Measurements from ENCODE around the gene KDM1B. TPM values are rescaled to one million over a fixed set of nuclear protein-coding genes. Genes with fewer than 3 reads are reported as not detected.

Gene KDM1B, protein sequence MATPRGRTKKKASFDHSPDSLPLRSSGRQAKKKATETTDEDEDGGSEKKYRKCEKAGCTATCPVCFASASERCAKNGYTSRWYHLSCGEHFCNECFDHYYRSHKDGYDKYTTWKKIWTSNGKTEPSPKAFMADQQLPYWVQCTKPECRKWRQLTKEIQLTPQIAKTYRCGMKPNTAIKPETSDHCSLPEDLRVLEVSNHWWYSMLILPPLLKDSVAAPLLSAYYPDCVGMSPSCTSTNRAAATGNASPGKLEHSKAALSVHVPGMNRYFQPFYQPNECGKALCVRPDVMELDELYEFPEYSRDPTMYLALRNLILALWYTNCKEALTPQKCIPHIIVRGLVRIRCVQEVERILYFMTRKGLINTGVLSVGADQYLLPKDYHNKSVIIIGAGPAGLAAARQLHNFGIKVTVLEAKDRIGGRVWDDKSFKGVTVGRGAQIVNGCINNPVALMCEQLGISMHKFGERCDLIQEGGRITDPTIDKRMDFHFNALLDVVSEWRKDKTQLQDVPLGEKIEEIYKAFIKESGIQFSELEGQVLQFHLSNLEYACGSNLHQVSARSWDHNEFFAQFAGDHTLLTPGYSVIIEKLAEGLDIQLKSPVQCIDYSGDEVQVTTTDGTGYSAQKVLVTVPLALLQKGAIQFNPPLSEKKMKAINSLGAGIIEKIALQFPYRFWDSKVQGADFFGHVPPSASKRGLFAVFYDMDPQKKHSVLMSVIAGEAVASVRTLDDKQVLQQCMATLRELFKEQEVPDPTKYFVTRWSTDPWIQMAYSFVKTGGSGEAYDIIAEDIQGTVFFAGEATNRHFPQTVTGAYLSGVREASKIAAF
- total RNA-seq, result 36.3 TPM

DNA sequence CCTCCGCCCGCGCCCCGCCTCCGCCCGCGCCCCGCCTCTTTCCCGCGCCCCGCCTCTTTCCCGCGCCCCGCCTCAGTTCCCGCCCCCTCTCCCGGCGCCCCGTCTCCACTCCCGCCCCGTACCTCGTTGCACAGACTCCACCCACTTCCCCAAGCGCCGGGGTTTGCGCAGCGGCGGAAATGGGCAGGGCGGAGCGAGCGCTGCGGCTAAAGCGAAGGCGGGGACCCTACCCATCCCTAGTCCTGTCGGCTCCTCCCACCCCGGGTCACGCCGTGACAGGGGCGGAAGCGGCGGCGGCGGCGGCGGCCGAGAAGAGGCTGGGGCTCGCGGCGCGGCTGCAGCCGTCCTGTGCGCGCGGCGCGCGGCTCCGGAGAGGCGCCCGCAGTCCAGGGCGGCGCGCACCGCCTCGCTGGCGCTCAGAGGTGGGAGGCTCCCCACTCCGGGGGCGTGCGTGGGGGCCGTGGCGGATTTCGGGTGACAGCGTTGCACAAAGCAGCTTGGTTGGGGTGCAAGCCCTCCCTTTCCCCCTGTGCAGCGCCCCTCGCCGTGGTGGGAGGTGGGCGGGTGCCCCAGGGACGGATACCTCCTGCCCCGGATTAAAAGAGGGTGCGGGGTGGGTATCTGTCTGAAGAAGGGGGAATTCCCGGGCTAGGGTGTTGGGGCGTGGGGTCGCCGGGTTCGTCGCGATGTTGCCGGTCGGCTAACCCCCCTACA is at the start of gene KDM1B:
Gene KDM1B, plus strand, starts transcription at position 273 of the 714 bp plus-strand sequence. CDS start 4,474 bp downstream, outside the sequence.
- FAIRE-seq (no peak), DNase-seq (ENCODE audit: low spot score in 2 of 2) (peak; percentile 98 to 99)

DNA sequence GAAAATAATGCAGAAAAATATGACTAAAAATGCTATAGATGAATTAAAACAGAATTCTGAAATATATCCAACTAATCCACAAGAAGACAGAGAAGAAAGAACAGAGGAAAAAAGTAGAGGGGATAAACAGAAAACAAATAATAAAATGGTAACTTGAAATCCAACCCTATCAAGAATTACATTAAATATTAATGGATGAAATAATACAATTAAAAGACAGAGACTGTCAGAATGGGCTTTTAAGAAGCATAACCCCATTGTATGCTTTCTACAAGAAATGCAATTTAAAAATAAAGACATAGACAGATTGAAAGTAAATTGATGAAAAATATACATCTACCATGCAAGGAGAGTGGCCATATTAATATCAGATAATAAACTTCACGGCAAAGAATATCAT is 48.2 kb upstream of the KDM1B start:
- no peak for DNase-seq (ENCODE audit: low spot score in 2 of 2)
- FAIRE-seq, result no peak

DNA sequence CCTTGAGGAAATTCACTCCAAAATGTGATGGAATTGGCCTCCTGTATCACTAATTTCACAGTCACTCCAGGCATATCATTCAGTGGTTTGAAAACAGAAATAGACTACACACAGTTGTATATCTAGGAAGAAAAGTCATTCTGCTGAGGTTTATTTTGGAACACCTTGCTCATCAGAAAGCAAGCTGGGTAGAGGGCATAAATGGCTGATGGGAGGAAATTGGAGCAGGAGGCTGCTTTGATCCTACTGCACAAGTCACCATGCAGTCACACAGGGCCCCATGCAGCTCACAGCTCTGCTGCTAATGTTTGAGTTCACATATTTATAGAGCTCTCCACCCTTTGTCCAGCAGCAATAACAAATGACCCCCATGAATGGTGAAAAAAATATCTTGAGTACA is 45.1 kb upstream of the KDM1B start:
- FAIRE-seq (no peak), DNase-seq (ENCODE audit: low spot score in 2 of 2) (no peak)

DNA sequence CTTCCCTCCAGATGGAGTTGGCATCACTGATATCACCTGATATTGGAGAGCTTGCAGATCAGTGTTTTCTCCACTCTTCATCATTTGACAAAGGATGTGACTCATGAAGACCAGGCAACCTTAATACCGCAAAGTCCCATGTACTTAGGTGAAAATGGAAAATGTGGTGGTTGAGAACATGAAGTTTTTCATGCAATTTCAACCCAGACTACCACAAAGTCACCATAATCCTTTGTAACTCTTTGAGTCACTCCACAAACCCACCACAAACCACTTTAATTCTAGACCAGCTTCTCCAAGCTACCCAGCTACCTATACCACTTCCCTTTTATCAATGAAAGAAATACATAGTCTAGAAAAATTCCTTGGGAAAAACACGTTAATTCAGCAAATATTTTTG is 39.9 kb upstream of the KDM1B start:
- DNase-seq (ENCODE audit: low spot score in 2 of 2), result no peak
- FAIRE-seq, result no peak

DNA sequence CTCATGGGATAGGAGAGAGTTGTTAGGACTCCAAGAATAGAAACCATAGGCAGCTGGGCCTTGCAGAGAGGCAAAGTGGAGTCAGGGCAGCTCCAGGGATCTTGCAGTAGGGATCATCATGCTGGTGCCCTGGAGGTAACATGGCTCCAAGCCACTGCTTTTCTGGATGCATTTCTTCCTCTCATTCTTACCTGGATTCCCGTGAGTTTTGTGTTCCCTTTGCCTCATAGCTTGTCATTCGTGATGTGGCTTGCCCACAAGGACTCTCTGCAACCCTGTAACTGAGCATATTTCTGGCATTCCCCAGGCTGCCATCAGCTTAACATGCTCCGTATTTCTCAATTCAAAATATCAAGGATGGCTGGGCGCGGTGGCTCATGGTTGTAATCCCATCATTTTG is 38.1 kb upstream of the KDM1B start:
- DNase-seq (ENCODE audit: low spot score in 2 of 2) (no peak), FAIRE-seq (no peak)

DNA sequence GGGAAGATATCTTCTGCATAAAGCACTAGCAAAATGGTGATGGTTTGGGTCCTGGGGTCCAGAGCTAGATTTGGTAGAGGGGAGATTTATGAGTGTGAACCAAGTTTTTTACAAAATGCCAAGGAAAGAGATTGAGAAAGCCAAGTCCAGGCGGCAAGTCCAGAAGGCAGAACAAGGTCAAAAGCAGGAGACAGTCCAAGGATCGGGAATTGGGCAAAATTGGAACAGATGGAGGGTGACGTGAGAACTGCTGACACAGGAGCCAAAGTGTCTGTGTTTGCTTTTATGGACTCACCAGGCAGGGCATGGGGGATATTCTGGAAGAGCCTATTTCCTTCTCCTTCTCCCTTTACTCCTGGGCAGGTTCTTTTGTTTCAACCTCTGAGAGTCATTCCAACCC is 36.9 kb upstream of the KDM1B start:
- DNase-seq (ENCODE audit: low spot score in 2 of 2) (no peak), FAIRE-seq (no peak)

DNA sequence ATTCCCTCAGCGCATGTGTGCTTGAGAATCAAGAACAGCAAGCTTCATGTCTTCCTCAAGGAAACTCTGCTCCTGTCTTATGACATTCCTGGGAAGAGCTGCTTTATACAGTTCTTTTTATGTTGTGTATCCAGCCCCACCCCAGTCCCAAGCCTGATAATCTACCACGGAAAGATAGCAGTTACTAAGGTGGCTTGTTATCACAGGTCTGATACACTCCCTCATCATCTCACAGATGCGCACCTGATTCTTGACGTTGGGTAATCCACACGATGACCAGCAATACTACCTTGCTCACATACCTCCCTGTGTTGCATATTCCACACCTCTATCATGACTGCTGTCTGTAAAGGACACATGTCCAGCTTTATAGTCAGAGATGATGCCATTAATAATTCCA is 36.0 kb upstream of the KDM1B start:
- DNase-seq (ENCODE audit: low spot score in 2 of 2), result no peak
- FAIRE-seq, result no peak

DNA sequence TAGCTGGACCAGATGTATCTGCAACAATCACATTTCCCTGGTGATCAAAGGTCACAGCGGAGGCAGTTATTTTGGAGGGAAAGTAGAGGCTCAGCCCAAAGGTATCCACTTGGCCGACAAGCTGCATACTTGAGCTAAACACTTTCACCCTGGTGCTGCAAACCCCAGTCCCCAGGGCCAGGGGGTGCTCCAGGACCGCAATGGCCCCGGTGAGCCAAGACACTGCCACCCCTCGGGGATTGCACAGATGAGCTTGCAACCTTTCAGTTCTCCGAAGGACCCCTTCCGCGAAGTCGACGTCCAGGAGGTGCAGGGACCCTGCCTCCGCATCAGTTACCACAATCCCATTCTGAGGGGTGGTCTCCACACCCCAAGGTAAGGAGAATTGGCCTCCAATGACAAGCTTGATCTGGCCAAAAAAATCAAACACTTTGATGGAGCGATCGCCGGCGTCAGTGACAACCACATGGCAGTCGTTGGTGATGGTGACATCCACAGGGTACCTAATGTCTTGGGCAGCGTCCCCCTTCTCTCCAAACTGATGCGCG is 33.6 kb upstream of the KDM1B start:
- no peak for DNase-seq (ENCODE audit: low spot score in 2 of 2)
- FAIRE-seq, result no peak

DNA sequence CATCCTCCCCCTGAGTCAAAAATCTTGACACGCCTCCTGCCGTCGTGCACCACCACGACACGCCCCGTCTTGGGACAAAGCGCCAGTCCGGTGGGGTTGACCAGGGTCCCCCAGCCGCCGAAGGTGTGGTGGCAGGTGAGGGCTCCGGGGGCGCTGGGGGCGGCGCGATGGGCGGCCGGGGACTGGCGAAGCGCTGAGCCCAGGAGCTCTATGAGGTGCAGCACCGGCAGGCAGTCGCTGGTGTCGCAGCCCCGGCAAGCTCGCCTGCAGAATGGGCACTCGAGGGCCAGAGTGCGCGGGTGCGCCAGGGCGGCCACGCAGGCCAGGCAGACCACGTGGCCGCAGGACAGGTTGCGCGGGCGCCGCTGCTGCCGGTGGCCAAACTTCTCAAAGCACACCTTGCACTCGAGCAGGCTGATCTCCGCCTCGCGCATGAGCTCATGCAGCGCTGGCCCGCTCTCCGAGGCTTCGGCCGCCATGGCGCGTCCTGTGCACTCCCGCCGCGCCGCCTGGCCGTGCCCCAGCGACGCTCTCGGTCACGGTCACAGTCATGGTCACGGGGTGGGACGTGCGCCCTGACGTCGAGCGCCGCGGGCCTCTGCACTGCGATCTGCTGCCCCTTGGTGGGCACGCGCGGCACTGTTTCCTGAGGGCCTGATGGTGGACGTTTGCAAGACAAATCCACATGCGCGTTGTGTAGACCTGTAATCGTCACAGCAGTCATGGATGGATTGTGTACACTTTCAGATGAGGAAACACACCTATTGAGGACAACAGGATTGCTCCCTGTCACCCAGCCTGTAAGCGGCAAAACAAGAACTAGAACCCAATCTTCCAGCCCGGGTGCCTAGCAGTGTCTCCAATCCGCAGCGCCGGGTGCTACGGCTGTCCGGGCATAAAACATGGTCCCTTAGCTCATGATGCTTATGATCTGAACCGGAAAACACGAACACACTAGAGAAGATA is 32.8 kb upstream of the KDM1B start, which contains the start of gene NHLRC1:
Gene NHLRC1, minus strand, starts transcription at position 550 of the 966 bp plus-strand sequence. Its CDS starts 71 bp downstream, at position 479.
- DNase-seq (ENCODE audit: low spot score in 2 of 2) (peak; percentile 80 to 82), FAIRE-seq (no peak)

DNA sequence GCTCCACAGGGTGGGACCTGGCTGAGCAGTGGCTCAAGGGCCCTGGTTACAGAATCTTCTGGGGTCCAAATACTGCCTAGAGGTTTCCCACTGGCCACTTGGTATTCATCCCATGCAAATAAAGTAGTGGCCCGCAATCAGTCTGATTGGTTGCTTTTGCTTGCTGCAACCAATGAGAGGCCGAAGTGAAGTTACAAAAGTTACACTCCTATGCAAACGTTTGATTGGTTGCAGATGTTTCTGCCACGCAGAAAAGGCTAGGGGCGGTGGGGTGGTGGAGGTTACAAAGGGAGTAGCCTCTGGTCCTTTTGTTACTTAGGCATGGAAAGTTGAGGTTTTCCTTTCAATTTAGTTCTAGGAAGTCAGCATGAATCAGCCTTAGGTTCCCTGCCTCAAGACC is 29.1 kb upstream of the KDM1B start:
- FAIRE-seq (no peak), DNase-seq (ENCODE audit: low spot score in 2 of 2) (no peak)

DNA sequence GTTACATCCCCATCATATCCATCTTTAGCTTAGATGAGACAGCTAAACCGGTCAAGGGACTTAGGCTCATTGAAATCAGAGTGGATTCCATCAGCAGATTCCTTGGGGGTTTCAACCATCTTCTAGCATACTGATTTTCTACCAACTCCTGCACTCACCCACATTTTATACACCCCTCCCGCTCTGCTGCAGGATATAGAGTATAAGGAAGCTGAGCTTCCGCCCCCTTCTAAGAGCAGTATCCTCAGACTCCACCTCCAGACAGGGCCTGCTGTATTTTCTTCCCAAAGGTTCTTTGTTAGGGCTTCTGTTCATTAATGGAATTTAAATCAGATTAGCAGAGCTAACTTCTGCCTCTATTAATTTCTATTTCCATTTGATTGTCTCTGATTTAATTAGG is 22.9 kb upstream of the KDM1B start:
- DNase-seq (ENCODE audit: low spot score in 2 of 2) (no peak), FAIRE-seq (no peak)

DNA sequence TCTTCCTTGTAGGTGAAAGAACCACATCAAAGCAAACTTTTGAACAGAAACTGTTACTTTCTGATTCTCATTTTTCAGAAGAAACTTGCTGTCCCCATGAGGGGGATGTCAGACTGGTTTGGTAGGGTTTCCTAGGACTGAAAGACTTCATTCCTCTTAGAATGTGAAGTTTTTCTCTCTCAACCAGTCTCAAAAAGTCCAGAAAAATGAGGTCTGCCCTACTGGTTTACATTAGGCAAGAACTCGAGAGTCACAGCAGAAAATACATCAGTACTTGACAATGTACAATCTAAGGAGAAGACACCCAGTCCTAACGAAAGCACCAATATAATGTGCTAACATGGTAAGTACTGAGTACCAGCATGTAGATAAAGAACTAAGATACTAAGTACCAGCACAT is 20.1 kb upstream of the KDM1B start:
- FAIRE-seq, result no peak

DNA sequence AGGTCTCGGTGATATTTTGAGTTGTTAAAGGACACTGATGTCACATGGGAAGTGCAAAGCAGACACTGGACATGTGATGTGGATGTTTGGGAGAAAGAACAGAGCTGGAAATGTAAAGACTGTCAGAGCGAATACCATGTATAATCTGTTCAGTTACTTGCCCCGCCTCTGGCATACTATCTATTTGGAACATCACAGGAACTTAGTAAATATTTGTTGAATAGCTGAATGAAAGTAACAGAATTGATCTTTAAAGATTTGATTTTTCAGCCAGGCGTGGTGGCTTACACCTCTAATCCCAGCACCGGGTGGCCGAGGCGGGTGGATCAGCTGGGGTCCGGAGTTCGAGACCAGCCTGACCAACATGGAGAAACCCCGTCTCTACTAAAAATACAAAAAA is 19.0 kb upstream of the KDM1B start:
- no peak for FAIRE-seq

More for the DNA sequence above, 20.1 kb upstream of the KDM1B start:
- DNase-seq (ENCODE audit: low spot score in 2 of 2), result no peak

DNA sequence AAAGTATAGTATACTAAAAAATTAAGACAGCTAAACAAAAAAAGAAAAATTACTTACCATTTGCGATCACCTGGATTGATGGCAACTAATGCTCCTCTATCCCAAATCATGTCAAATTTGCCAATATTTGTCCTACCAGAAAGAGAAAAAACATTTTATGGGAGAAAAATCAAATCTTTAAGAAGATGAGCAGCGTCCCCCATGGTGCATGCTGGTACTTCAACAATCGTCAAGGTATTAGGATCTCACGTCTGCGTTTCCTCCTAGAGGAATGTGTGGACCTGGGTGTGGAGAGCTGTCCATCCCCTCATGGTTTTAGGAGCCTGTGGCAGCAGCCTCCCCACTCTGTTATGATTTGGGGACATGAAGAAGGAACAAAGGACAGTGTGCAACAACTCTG is 16.3 kb upstream of the KDM1B start:
- FAIRE-seq (no peak), DNase-seq (ENCODE audit: low spot score in 2 of 2) (no peak)

More for the DNA sequence above, 19.0 kb upstream of the KDM1B start:
- DNase-seq (ENCODE audit: low spot score in 2 of 2), result no peak

DNA sequence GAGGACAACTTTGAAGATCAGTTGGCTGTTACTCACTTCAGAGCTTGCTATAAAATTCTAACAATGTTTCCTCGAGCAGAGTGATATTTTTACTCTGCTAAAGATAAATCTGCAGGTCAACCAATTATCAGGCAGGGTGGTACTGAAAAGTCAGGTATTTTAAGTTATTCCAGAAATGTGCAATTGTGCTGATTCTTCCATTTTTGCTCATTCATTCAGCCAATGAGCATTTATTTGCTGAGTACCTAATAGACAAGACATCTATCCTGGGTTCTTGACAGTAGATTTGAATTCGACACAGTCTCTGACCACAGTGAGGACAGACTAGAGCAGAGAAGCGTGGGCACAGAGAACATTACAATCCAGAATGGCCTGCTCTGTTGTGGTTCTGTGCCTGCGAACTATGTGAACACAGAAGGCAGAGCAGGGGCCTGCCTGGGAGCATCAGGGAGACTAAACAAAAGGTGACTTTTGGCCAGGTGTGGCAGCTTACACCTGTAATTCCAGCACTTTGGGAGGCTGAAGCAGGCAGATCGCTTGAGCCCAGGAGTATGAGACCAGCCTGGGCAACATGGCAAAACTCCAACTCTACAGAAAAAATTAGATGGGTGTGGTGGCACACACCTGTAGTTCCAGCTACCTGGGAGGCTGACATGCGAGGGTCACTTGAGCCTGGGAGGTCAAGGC is 15.1 kb upstream of the KDM1B start:
- FAIRE-seq, result no peak
- DNase-seq (ENCODE audit: low spot score in 2 of 2), result no peak

DNA sequence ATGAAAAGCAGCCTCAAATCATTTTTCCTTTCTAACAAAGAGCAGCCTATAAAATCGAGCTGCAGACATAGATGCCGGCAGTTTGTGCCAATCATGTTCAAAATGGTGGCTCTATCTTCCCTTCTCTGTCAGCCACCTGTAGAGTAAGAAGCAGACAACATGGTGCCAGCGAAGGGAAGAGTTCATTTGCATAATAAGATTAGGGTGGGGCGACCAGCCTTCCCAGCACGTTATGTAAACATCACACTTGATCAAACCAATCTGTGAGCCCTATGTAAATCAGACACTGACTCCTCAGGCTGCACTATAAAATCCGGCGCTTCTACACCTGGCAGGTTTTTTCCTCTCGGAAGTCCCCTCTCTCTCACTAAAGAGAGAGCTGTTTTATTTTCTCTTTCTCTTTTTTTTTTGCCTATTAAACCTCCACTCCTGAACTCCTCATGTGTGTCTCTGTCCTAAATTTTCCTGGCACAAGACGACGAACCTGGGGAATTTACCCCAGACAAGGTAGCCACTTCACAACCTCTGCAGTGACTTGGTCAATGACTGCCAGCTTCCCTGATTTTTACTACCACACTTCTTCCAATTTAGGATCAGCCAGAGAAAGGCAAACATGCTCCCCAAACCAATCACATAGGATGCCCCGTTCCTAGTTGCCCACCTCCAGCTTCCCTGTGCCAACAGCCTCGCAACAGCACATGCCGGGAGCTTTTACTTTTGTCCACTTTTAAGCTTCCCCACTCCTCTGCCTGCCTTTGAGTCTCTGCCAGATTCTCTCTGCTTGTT is 13.2 kb upstream of the KDM1B start:
- FAIRE-seq, result no peak
- no peak for DNase-seq (ENCODE audit: low spot score in 2 of 2)

DNA sequence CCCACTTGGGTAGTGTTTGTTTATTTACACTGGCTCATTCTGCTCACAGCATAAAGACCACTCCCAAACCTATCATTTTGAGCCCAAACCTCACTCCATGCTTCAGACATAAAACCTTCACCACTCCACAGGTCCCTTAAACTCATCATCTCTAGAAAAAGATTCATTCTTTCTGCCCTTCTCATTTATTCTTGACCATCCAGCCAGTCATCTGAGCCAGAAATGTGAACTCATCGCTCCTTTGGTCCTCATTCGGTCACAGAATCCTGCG is 12.7 kb upstream of the KDM1B start:
- FAIRE-seq (no peak), DNase-seq (ENCODE audit: low spot score in 2 of 2) (no peak)

DNA sequence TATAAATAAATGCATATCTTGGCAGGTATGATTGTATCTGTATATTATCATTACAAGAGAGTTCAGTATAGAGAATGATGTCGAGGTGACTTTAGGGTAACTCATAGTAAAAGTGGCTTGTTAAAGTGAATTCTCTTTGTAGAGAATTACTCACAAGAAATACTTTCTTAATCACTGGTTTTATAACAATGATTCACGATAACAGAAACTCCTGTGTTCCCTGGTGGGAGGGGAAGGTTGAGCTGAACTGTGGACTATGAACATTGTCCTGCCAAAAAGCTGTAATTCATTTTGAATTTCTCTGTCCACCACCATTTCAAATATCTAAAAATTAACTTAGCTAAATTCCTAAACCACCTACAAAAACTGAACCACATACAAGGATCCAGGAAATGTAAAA is 8.1 kb upstream of the KDM1B start:
- FAIRE-seq, result no peak
- no peak for DNase-seq (ENCODE audit: low spot score in 2 of 2)

Data from frontal cortex (tissue), 4 donors.